Mesendoderm (in vitro differentiated cells): Measurements from ENCODE around the gene FRMD4B.

Source experiments
- DNase-seq: peaks from one replicate; pipeline ENCODE4 v3.0.0; 2013
- H2AK5ac ChIP-seq: 2 replicates; pipeline ENCODE4 v1.6.1; 2013; ENCODE audit warnings: low read length, inconsistent platforms
- H2BK120ac ChIP-seq: 2 replicates; pipeline ENCODE4 v1.6.1; 2013; ENCODE audit warnings: low read depth, mild to moderate bottlenecking, low read length, moderate library complexity, mixed read lengths
- H2BK15ac ChIP-seq: replicated peaks from 2 replicates; pipeline ENCODE4 v1.6.1; 2013; ENCODE audit warnings: low read depth, mild to moderate bottlenecking, moderate library complexity
- H2BK5ac ChIP-seq: 2 replicates; pipeline ENCODE4 v1.6.1; 2013; ENCODE audit warnings: low read length, inconsistent platforms
- H3K18ac ChIP-seq: 2 replicates; pipeline ENCODE4 v1.6.1; 2013; ENCODE audit warnings: mild to moderate bottlenecking, low read length, mixed read lengths
- H3K23ac ChIP-seq: one replicate; pipeline ENCODE4 v1.6.1; 2013; ENCODE audit warnings: low read length
- H3K27ac ChIP-seq: 2 replicates; pipeline ENCODE4 v1.5.1; 2013; ENCODE audit warnings: low read depth, mild to moderate bottlenecking, inconsistent platforms, low read length, moderate library complexity
- H3K27me3 ChIP-seq: 2 replicates; pipeline ENCODE4 v1.6.1; 2013; ENCODE audit warnings: low read length, control low read depth, mild to moderate bottlenecking, inconsistent platforms; ENCODE audit not compliant: insufficient read depth, poor library complexity
- H3K36me3 ChIP-seq: 2 replicates; pipeline ENCODE4 v1.6.1; 2013; ENCODE audit warnings: low read length, inconsistent platforms; ENCODE audit not compliant: control insufficient read depth, insufficient read depth
- H3K4ac ChIP-seq: one replicate; pipeline ENCODE4 v1.6.1; 2013; ENCODE audit warnings: low read depth, mild to moderate bottlenecking, low read length, moderate library complexity
- H3K4me1 ChIP-seq: 2 replicates; pipeline ENCODE4 v1.6.1; 2013; ENCODE audit warnings: low read depth, low read length, inconsistent platforms; ENCODE audit not compliant: control insufficient read depth
- H3K4me2 ChIP-seq: 2 replicates; pipeline ENCODE4 v1.6.1; 2013; ENCODE audit warnings: low read length
- H3K4me3 ChIP-seq: 2 replicates; pipeline ENCODE4 v1.5.1; 2013; ENCODE audit warnings: mild to moderate bottlenecking, low read length
- H3K56ac ChIP-seq: one replicate; pipeline ENCODE4 v1.6.1; 2013; ENCODE audit warnings: low read length
- H3K79me1 ChIP-seq: 2 replicates; pipeline ENCODE4 v1.6.1; 2013; ENCODE audit warnings: low read length, inconsistent platforms
- H3K79me2 ChIP-seq: 2 replicates; pipeline ENCODE4 v1.6.1; 2013; ENCODE audit warnings: mild to moderate bottlenecking, low read length; ENCODE audit not compliant: control insufficient read depth, insufficient read depth
- H3K9ac ChIP-seq: 2 replicates; pipeline ENCODE4 v1.6.1; 2013; ENCODE audit warnings: low read length, inconsistent platforms
- H4K5ac ChIP-seq: one replicate; pipeline ENCODE4 v1.6.1; 2013; ENCODE audit warnings: low read length
- H4K8ac ChIP-seq: one replicate; pipeline ENCODE4 v1.6.1; 2013; ENCODE audit warnings: low read depth, mild to moderate bottlenecking, control low read depth, low read length, moderate library complexity
- WGBS: extraction: QIAGEN DNeasy Blood & Tissue Kit; methylation state at CpG from one replicate; pipeline ENCODE4 v1.1.7; 2013; ENCODE audit warnings: low lambda C conversion rate, missing lambda C conversion rate; ENCODE audit not compliant: insufficient coverage; ENCODE audit errors: extremely low coverage; 5-methylcytosine and 5-hydroxymethylcytosine counted together

Gene FRMD4B

GRCh38 chr3:69409011-69409410, 23.1 kb upstream of the FRMD4B start:
- Histone ChIP-seq H2BK5ac (no peak overlapping the region), H2BK15ac (no peak overlapping the region), H3K79me1 (no peaks in the 10 kb centered on the region), H3K4me1 (no peaks in the 10 kb centered on the region), H3K4ac (no peak overlapping the region), H3K27me3 (no peaks in the 10 kb centered on the region), H4K8ac (no peak overlapping the region), H3K18ac (no peak overlapping the region), H2BK120ac (no peak overlapping the region), H3K4me2 (no peak overlapping the region), H3K23ac (no peak overlapping the region), H3K56ac (no peak overlapping the region), H3K27ac (no peak overlapping the region), H3K9ac (no peak overlapping the region), H3K79me2 (no peaks in the 10 kb centered on the region), H4K5ac (no peak overlapping the region), H3K4me3 (no peak overlapping the region), H2AK5ac (no peak overlapping the region), H3K36me3 (no peaks in the 10 kb centered on the region)
- DNase-seq: no peak
- no CpG with 5 or more reads among the region's 4 CpGs for WGBS

GRCh38 chr3:69408542-69408941, 22.7 kb upstream of the FRMD4B start:
- H2BK120ac ChIP-seq: no peak overlapping the region

GRCh38 chr3:69407908-69408307, 22.0 kb upstream of the FRMD4B start:
- Histone ChIP-seq H3K23ac (no peak overlapping the region), H2BK120ac (no peak overlapping the region), H4K8ac (no peak overlapping the region), H3K79me1 (no peaks in the 10 kb centered on the region), H2BK5ac (no peak overlapping the region), H3K4ac (no peak overlapping the region), H3K4me3 (no peak overlapping the region), H3K27me3 (no peaks in the 10 kb centered on the region), H2BK15ac (no peak overlapping the region), H3K18ac (no peak overlapping the region), H3K27ac (no peak overlapping the region), H3K9ac (no peak overlapping the region), H3K79me2 (no peaks in the 10 kb centered on the region), H3K4me2 (no peak overlapping the region), H3K56ac (no peak overlapping the region), H3K36me3 (no peaks in the 10 kb centered on the region), H4K5ac (no peak overlapping the region), H2AK5ac (no peak overlapping the region), H3K4me1 (no peaks in the 10 kb centered on the region)
- no CpG with 5 or more reads among the region's 7 CpGs for WGBS
- DNase-seq: no peak

More at GRCh38 chr3:69408542-69408941, 22.7 kb upstream of the FRMD4B start:
- no peak overlapping the region for H2BK5ac ChIP-seq
- no peak overlapping the region for H3K18ac ChIP-seq
- H3K56ac ChIP-seq: no peak overlapping the region
- no peaks in the 10 kb centered on the region for H3K36me3 ChIP-seq
- no peak overlapping the region for H3K4ac ChIP-seq
- H3K4me3 ChIP-seq: no peak overlapping the region
- no peak overlapping the region for H4K5ac ChIP-seq
- H3K9ac ChIP-seq: no peak overlapping the region
- no peak overlapping the region for H3K23ac ChIP-seq
- H2BK15ac ChIP-seq: no peak overlapping the region
- H3K4me1 ChIP-seq: no peaks in the 10 kb centered on the region
- H4K8ac ChIP-seq: no peak overlapping the region
- no peak for DNase-seq
- no CpG with 5 or more reads among the region's 5 CpGs for WGBS
- H3K27ac ChIP-seq: no peak overlapping the region
- H3K79me1 ChIP-seq: no peaks in the 10 kb centered on the region
- H3K27me3 ChIP-seq: no peaks in the 10 kb centered on the region
- no peak overlapping the region for H2AK5ac ChIP-seq
- no peaks in the 10 kb centered on the region for H3K79me2 ChIP-seq
- H3K4me2 ChIP-seq: no peak overlapping the region

DNA sequence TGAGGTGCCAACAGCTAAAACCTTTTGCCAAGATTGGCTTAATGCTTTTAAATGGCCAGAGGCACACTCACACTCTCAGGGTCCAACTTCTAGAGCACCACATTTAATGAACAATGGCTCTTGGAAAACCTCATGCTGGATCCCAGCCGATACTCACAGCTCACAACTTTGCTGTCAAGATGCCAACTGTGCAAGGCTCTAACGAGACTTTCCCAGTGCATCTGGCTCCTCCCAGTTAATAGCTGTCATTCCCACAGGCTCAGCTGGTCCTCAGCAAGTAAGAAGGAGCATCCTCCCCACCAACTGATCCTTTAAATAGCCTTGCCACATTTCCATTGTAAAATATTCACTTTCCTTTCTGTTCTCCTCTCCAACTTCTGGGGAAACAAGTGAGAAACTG, 20.3 kb upstream of the FRMD4B start:
- Histone ChIP-seq H3K56ac (no peak overlapping the region), H3K4me2 (no peak overlapping the region), H3K27me3 (no peaks in the 10 kb centered on the region), H3K4me1 (no peaks in the 10 kb centered on the region), H2AK5ac (no peak overlapping the region), H3K4ac (no peak overlapping the region), H3K27ac (no peak overlapping the region), H2BK5ac (no peak overlapping the region), H3K79me2 (no peaks in the 10 kb centered on the region), H3K18ac (no peak overlapping the region), H2BK120ac (no peak overlapping the region), H2BK15ac (no peak overlapping the region), H3K36me3 (no peaks in the 10 kb centered on the region), H3K23ac (no peak overlapping the region), H3K9ac (no peak overlapping the region), H3K79me1 (no peaks in the 10 kb centered on the region), H4K8ac (no peak overlapping the region), H3K4me3 (no peak overlapping the region), H4K5ac (no peak overlapping the region)
- DNase-seq: no peak
- no CpG with 5 or more reads among the region's 2 CpGs for WGBS

- Histone ChIP-seq H4K5ac (no peak overlapping the region), H3K79me1 (no peaks in the 10 kb centered on the region), H2AK5ac (no peak overlapping the region), H3K18ac (no peak overlapping the region), H3K79me2 (no peaks in the 10 kb centered on the region), H3K4me3 (no peak overlapping the region), H4K8ac (no peak overlapping the region), H3K56ac (no peak overlapping the region), H3K4ac (no peak overlapping the region), H3K23ac (no peak overlapping the region), H2BK15ac (no peak overlapping the region), H3K27ac (no peak overlapping the region), H3K9ac (no peak overlapping the region), H2BK120ac (no peak overlapping the region), H2BK5ac (no peak overlapping the region), H3K4me1 (no peaks in the 10 kb centered on the region), H3K36me3 (no peaks in the 10 kb centered on the region), H3K4me2 (no peak overlapping the region), H3K27me3 (no peaks in the 10 kb centered on the region)
- DNase-seq: no peak
- no CpG with 5 or more reads among the region's 3 CpGs for WGBS
Observed at GRCh38 chr3:69405067-69405466, 19.2 kb upstream of the FRMD4B start.

DNA sequence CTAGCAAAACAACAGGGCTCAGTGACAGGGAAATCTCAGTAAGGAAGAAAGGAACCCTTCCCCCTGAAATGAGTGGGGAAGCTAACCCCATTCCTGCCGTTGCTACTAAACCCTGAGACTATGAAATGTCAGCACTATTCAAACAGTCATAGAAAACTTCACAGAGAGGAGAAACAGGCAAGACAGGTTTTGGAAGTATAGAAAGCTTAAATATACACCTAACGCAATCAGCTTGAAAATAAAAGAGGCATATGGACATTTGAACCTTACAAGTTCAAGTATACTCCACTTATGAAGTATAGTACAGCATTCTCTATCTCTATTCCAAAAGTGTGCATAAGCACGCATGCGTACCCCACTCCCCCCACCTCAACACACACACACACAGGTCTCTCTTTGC, 17.6 kb upstream of the FRMD4B start:
- no CpG with 5 or more reads among the region's 4 CpGs for WGBS
- H3K18ac ChIP-seq: no peak overlapping the region

More for the DNA sequence above, 17.6 kb upstream of the FRMD4B start:
- Histone ChIP-seq H3K4ac (no peak overlapping the region), H3K27ac (no peak overlapping the region), H4K8ac (no peak overlapping the region), H3K27me3 (no peaks in the 10 kb centered on the region), H2AK5ac (no peak overlapping the region), H4K5ac (no peak overlapping the region), H3K4me2 (no peak overlapping the region), H3K4me3 (no peak overlapping the region), H3K79me1 (no peaks in the 10 kb centered on the region), H3K23ac (no peak overlapping the region), H3K4me1 (no peaks in the 10 kb centered on the region), H3K36me3 (no peaks in the 10 kb centered on the region), H3K9ac (no peak overlapping the region), H2BK120ac (no peak overlapping the region), H2BK5ac (no peak overlapping the region), H2BK15ac (no peak overlapping the region), H3K56ac (no peak overlapping the region), H3K79me2 (no peaks in the 10 kb centered on the region)
- no peak for DNase-seq
